GM21526 (cell line): ENCODE measurements around the gene FBXO21.

Experiments used
- ATAC-seq: cut with Tn5 transposase; IDR thresholded peaks from one replicate; pipeline ENCODE4 v1.9.1; 2021; ENCODE audit warnings: moderate library complexity; ENCODE audit not compliant: unreplicated experiment, low FRiP score

The FBXO21 gene

GRCh38 chr12:117143008-117143532 is 47.2 kb downstream of the FBXO21 start:
- peak; percentile 48 for ATAC-seq

- ATAC-seq, result peak; percentile 52
Measured at GRCh38 chr12:117142094-117142493, 48.2 kb downstream of the FBXO21 start.

GRCh38 chr12:117141097-117141898 is 49.0 kb downstream of the FBXO21 start:
- no peak for ATAC-seq

GRCh38 chr12:117140397-117141096 is 49.7 kb downstream of the FBXO21 start:
- ATAC-seq, result no peak

- ATAC-seq, result no peak
Measured at GRCh38 chr12:117139025-117139717, 51.1 kb downstream of the FBXO21 start.

GRCh38 chr12:117134721-117135120 is 55.5 kb downstream of the FBXO21 start:
- no peak for ATAC-seq

GRCh38 chr12:117134059-117134458 is 56.2 kb downstream of the FBXO21 start:
- no peak for ATAC-seq

GRCh38 chr12:117130801-117131200 is 59.5 kb downstream of the FBXO21 start:
- ATAC-seq, result no peak

GRCh38 chr12:117129391-117129790 is 60.9 kb downstream of the FBXO21 start:
- no peak for ATAC-seq

- no peak for ATAC-seq
Measured at GRCh38 chr12:117127933-117128823, 62.1 kb downstream of the FBXO21 start.

GRCh38 chr12:117126335-117126734 is 63.9 kb downstream of the FBXO21 start:
- no peak for ATAC-seq

GRCh38 chr12:117125767-117126166 is 64.5 kb downstream of the FBXO21 start:
- ATAC-seq, result no peak

GRCh38 chr12:117125272-117125613 is 65.0 kb downstream of the FBXO21 start:
- ATAC-seq, result no peak

GRCh38 chr12:117124421-117125271 is 65.6 kb downstream of the FBXO21 start:
- no peak for ATAC-seq

- ATAC-seq, result no peak
Measured at GRCh38 chr12:117121441-117121840, 68.8 kb downstream of the FBXO21 start.

- no peak for ATAC-seq
Measured at GRCh38 chr12:117120787-117121186, 69.5 kb downstream of the FBXO21 start.

- no peak for ATAC-seq
Measured at GRCh38 chr12:117119592-117120198, 70.6 kb downstream of the FBXO21 start.

GRCh38 chr12:117118838-117119591 is 71.3 kb downstream of the FBXO21 start:
- ATAC-seq, result no peak
